GM12872 (cell line): Measurements from ENCODE around the gene C1orf53.

Experiments
- CTCF ChIP-seq: IDR thresholded peaks from 3 replicates; pipeline ENCODE4 v1.5.1; 2011; ENCODE audit warnings: low read depth, mild to moderate bottlenecking, low read length, moderate library complexity; ENCODE audit not compliant: insufficient read depth

C1orf53 gene

GRCh38 chr1:197903196-197903514 lies 725 bp downstream of the C1orf53 start:
- no peak for TF ChIP-seq CTCF

- no peak for TF ChIP-seq CTCF
These were observed 1.8 kb downstream of the C1orf53 start for GRCh38 chr1:197904126-197904787.

- TF ChIP-seq CTCF, result no peak
These were observed 3.4 kb downstream of the C1orf53 start for GRCh38 chr1:197905699-197906351.

GRCh38 chr1:197907846-197908616 lies 5.6 kb downstream of the C1orf53 start:
- TF ChIP-seq CTCF, result no peak

- no peak for TF ChIP-seq CTCF
These were observed 6.3 kb downstream of the C1orf53 start for GRCh38 chr1:197908716-197909220.

GRCh38 chr1:197909384-197909783 lies 7.0 kb downstream of the C1orf53 start:
- TF ChIP-seq CTCF, result no peak
